Measurements from ENCODE around the gene CTTN.

Gene CTTN

GRCh38 chr11:70415191-70415590 lies 16.9 kb downstream of the CTTN start:
- Histone ChIP-seq H3K4me3 (ENCODE audit: low read length, poor library complexity, severe bottlenecking) (no peak overlapping the region), H3K9me3 (ENCODE audit: insufficient read depth, low read depth, low read length) (no peaks in the 10 kb centered on the region), H2AFZ (ENCODE audit: low read length) (no peak overlapping the region), H3K4me2 (ENCODE audit: low read depth, low read length, poor library complexity, severe bottlenecking) (no peak overlapping the region), H3K36me3 (ENCODE audit: insufficient read depth, low read length) (no peaks in the 10 kb centered on the region), H3F3A (ENCODE audit: low read depth) (no peaks in the 10 kb centered on the region), H4K20me1 (ENCODE audit: insufficient read depth, low read length, poor library complexity, severe bottlenecking) (no peaks in the 10 kb centered on the region), H3K79me2 (ENCODE audit: insufficient read depth, low read length) (no peaks in the 10 kb centered on the region), H3K4me1 (ENCODE audit: insufficient read depth, low read length, poor library complexity, severe bottlenecking) (no peaks in the 10 kb centered on the region), H3K27me3 (ENCODE audit: insufficient read depth, low read length, poor library complexity, severe bottlenecking) (no peaks in the 10 kb centered on the region), H3K9me2 (replicated peaks; ENCODE audit: low read depth, low read length) (no peaks in the 10 kb centered on the region), H3K9ac (ENCODE audit: low read depth, low read length, poor library complexity, severe bottlenecking) (no peak overlapping the region)
- no peak for TF ChIP-seq EZH2phosphoT487 (IDR thresholded peaks at IDR 0.05; ENCODE audit: borderline replicate concordance)
- peak; percentile 58 for TF ChIP-seq CTCF (conservative IDR thresholded peaks at IDR 0.05; ENCODE audit: low read length)

GRCh38 chr11:70415642-70416395 lies 17.5 kb downstream of the CTTN start:
- H3K4me3 ChIP-seq (ENCODE audit: low read length, poor library complexity, severe bottlenecking): no peak overlapping the region
- no peaks in the 10 kb centered on the region for H3K4me1 ChIP-seq (ENCODE audit: insufficient read depth, low read length, poor library complexity, severe bottlenecking)
- H2AFZ ChIP-seq (ENCODE audit: low read length): no peak overlapping the region
- H3F3A ChIP-seq (ENCODE audit: low read depth): no peaks in the 10 kb centered on the region
- H3K9ac ChIP-seq (ENCODE audit: low read depth, low read length, poor library complexity, severe bottlenecking): no peak overlapping the region
- no peaks in the 10 kb centered on the region for H3K9me3 ChIP-seq (ENCODE audit: insufficient read depth, low read depth, low read length)
- no peak for TF ChIP-seq CTCF (conservative IDR thresholded peaks at IDR 0.05; ENCODE audit: low read length)
- TF ChIP-seq EZH2phosphoT487 (IDR thresholded peaks at IDR 0.05; ENCODE audit: borderline replicate concordance): no peak
- no peaks in the 10 kb centered on the region for H3K36me3 ChIP-seq (ENCODE audit: insufficient read depth, low read length)
- H3K9me2 ChIP-seq (replicated peaks; ENCODE audit: low read depth, low read length): no peaks in the 10 kb centered on the region
- no peaks in the 10 kb centered on the region for H4K20me1 ChIP-seq (ENCODE audit: insufficient read depth, low read length, poor library complexity, severe bottlenecking)
- H3K4me2 ChIP-seq (ENCODE audit: low read depth, low read length, poor library complexity, severe bottlenecking): no peak overlapping the region
- H3K79me2 ChIP-seq (ENCODE audit: insufficient read depth, low read length): no peaks in the 10 kb centered on the region
- no peaks in the 10 kb centered on the region for H3K27me3 ChIP-seq (ENCODE audit: insufficient read depth, low read length, poor library complexity, severe bottlenecking)

GRCh38 chr11:70416881-70417280 lies 18.6 kb downstream of the CTTN start:
- no peaks in the 10 kb centered on the region for H3K4me1 ChIP-seq (ENCODE audit: insufficient read depth, low read length, poor library complexity, severe bottlenecking)
- H3K27me3 ChIP-seq (ENCODE audit: insufficient read depth, low read length, poor library complexity, severe bottlenecking): no peaks in the 10 kb centered on the region
- H3K36me3 ChIP-seq (ENCODE audit: insufficient read depth, low read length): no peaks in the 10 kb centered on the region
- H2AFZ ChIP-seq (ENCODE audit: low read length): no peak overlapping the region
- TF ChIP-seq CTCF (conservative IDR thresholded peaks at IDR 0.05; ENCODE audit: low read length) (no peak), EZH2phosphoT487 (IDR thresholded peaks at IDR 0.05; ENCODE audit: borderline replicate concordance) (no peak)
- no peaks in the 10 kb centered on the region for H4K20me1 ChIP-seq (ENCODE audit: insufficient read depth, low read length, poor library complexity, severe bottlenecking)
- no peaks in the 10 kb centered on the region for H3K79me2 ChIP-seq (ENCODE audit: insufficient read depth, low read length)
- H3F3A ChIP-seq (ENCODE audit: low read depth): no peaks in the 10 kb centered on the region
- no peaks in the 10 kb centered on the region for H3K9me3 ChIP-seq (ENCODE audit: insufficient read depth, low read depth, low read length)
- no peak overlapping the region for H3K4me2 ChIP-seq (ENCODE audit: low read depth, low read length, poor library complexity, severe bottlenecking)
- H3K9me2 ChIP-seq (replicated peaks; ENCODE audit: low read depth, low read length): no peaks in the 10 kb centered on the region
- no peak overlapping the region for H3K9ac ChIP-seq (ENCODE audit: low read depth, low read length, poor library complexity, severe bottlenecking)
- no peak overlapping the region for H3K4me3 ChIP-seq (ENCODE audit: low read length, poor library complexity, severe bottlenecking)
